AG04449 (cell line): ENCODE measurements around the gene NPC1L1.

ENCODE experiments used
- CTCF ChIA-PET: fragments of 350-600 bp; formaldehyde crosslinking; extraction: SDS; loops from one replicate; lab custom pipeline; 2021; ENCODE audit warnings: antibody characterized with exemption; lab: Yijun Ruan, JAX
- POLR2A ChIA-PET: fragments of 400-600, 350-600 bp; formaldehyde crosslinking; extraction: SDS; loops from one replicate; lab custom pipeline; 2020; ENCODE audit warnings: antibody characterized with exemption, inconsistent platforms; lab: Yijun Ruan, JAX
- DNase-seq: peaks from one replicate; pipeline ENCODE4 v3.0.0-alpha.2; 2010; ENCODE audit warnings: low read depth, low spot score
- H3K4me3 ChIP-seq: 2 replicates; pipeline ENCODE4 v1.5.1; 2011; ENCODE audit warnings: low read depth, mild to moderate bottlenecking, control low read depth, low read length
- CTCF ChIP-seq: IDR thresholded peaks from one replicate; pipeline ENCODE4 v1.5.1; 2011; ENCODE audit warnings: mild to moderate bottlenecking, moderate library complexity, low read length, control low read depth, inconsistent platforms; ENCODE audit not compliant: insufficient read depth; ENCODE audit errors: missing control alignments

The NPC1L1 gene

GRCh38 chr7:44538093-44538797 lies 2.9 kb downstream of the NPC1L1 start:
- DNase-seq: no peak
- no peak for TF ChIP-seq CTCF
- ChIA-PET POLR2A (no interaction called here), CTCF (interaction anchor here (1.0 to 1.9 kb wide), 2 partner anchors 23 to 27 kb away, joined by 3 to 7 read pairs; no protein-coding TSS in a partner anchor)
- H3K4me3 ChIP-seq: no peak overlapping the region

DNA sequence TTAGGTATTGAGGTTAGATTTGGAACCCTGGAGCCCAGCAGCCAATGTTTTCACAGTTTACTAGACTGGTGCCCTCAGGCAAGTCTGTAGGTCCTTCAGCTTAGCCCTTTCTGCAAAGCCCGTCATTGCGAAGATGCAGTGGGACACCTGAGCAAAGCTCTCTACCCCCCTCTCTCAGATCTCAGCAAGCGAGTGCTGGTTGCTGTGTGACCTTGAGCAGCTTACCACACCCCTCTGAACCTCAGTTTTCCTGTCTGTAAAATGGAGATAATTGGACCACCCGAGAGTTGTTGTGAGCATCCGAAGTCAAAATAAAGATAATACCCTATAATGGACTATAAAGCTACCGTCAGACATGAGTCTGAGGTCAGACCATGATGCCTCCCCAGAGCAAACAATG lies 3.7 kb downstream of the NPC1L1 start:
- TF ChIP-seq CTCF: no peak
- CTCF ChIA-PET: interaction anchor here (1.0 to 1.9 kb wide), 2 partner anchors 22 to 28 kb away, joined by 3 to 7 read pairs; no protein-coding TSS in a partner anchor
- POLR2A ChIA-PET: no interaction called here
- H3K4me3 ChIP-seq: no peak overlapping the region
- no peak for DNase-seq

- no peak for DNase-seq
- CTCF ChIA-PET: no interaction called here
- TF ChIP-seq CTCF: no peak
- POLR2A ChIA-PET: no interaction called here
- no peak overlapping the region for H3K4me3 ChIP-seq
Measured at GRCh38 chr7:44536090-44536489, 5.0 kb downstream of the NPC1L1 start.

GRCh38 chr7:44535348-44536064 lies 5.6 kb downstream of the NPC1L1 start:
- ChIA-PET CTCF (interaction anchor here (1.0 to 1.9 kb wide), 6 partner anchors 8 to 295 kb away, joined by 3 to 8 read pairs (median 4); no protein-coding TSS in a partner anchor), POLR2A (no interaction called here)
- DNase-seq: no peak
- TF ChIP-seq CTCF: no peak
- no peak overlapping the region for H3K4me3 ChIP-seq

- CTCF ChIA-PET: interaction anchor here (0.9 to 1.9 kb wide), 11 partner anchors 9 to 294 kb away, joined by 3 to 11 read pairs (median 4); no protein-coding TSS in a partner anchor
- DNase-seq: no peak
Measured at GRCh38 chr7:44534501-44534900, 6.6 kb downstream of the NPC1L1 start.

More at GRCh38 chr7:44534501-44534900, 6.6 kb downstream of the NPC1L1 start:
- TF ChIP-seq CTCF: peak; percentile 29
- POLR2A ChIA-PET: no interaction called here
- no peak overlapping the region for H3K4me3 ChIP-seq
